Epidermal melanocyte (primary cell): ENCODE data around the gene TMEM184B.

Source experiments
- DNase-seq: peaks from one replicate; pipeline ENCODE4 v3.0.0; 2011; ENCODE audit warnings: low spot score; ENCODE audit not compliant: insufficient read length

The TMEM184B gene

DNA sequence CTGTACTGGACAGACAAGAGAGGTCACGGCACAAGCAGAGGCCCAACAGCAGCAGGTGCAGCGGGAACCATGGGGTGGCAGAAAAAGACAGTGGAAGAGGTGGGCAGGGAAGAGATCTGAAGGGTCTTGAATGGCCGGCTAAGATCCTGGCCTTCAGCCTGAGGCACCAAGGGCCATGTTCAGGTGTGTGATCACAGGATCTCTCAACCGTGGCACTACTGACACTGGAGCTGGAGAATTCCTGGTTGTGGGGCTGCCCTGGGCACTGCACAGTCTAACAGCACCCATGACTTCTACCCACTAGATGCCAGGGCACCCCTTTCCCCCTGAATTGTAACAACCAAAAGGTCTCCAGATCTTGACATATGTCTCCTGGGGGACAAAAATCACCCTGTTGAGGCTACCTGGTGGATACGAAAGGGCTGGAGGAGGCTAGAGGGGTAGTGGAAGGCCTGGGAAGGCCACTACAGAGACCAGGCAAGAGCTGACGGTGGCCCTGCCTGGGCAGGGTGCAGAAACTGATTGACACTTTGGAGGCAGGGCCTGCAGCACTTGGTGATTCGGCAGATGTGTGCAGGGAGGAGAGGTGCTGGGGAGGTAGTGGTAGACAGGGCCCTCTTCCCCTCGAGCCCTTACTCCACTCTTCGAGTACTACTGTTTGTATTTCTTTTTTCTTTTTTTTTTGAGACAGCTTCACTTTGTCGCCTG lies 36.1 kb upstream of the TMEM184B start:
- no peak for DNase-seq

DNA sequence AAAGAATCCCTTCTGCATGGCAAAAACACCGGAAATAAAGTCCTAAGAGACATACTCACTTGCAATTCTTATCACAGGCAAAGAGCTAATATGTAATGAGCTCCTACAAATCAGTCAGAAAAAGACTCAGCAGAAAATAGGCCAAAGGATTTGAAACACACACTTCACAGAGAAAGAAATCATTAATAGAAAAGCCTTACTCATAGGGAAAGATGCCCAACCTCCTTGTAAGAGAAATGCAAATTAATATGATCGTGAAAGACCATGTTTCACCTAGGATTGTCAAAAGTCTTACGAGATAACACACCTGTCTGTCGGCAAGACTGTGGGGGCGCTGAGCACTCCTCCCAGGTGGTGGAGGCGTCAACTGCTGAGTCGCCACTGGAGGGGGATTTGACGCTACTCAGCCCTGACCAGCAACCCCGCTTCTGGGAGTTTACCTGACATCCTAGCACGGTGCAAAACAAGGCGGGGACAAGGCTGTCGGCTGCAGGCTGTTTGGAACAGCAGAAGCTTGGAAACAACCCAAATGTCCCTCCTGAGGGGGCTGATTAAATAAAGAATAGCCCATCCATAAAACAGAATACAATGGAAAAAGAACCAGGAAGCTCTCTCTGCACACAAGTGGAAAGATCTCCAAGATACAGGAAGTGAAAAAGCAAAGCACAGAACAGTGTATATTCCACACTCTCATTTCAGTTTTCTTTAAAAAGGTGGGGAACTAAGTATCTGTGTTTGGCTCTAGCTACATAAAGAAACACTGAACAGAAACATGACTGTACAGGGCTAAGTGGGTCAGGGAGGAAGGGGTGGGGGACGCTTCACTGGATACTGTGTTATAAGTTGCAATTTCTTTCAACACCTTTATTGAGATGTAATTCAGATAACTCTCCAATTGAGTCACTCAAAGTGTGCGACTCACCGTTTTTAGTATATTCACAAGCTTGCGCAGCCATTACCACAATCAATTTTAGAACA lies 33.0 kb upstream of the TMEM184B start:
- no peak for DNase-seq

DNA sequence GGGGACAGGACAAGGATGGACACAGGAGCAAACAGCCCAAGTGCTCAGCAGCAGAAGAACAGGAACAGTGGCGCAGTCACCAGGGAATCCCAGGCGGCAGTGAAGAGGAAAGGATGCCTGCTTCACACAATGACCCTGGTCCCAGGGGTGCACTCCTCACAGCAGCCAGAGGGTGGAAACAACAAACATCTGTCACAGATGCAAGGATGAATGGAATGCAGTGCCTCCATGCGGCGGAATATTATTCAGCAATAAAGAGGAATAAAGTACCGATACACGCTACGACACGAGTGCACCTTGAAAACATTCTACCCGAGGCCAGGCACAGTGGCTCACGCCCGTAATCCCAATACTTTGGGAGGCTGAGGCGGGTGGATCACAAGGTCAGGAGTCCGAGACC lies 31.7 kb upstream of the TMEM184B start:
- DNase-seq: no peak

DNA sequence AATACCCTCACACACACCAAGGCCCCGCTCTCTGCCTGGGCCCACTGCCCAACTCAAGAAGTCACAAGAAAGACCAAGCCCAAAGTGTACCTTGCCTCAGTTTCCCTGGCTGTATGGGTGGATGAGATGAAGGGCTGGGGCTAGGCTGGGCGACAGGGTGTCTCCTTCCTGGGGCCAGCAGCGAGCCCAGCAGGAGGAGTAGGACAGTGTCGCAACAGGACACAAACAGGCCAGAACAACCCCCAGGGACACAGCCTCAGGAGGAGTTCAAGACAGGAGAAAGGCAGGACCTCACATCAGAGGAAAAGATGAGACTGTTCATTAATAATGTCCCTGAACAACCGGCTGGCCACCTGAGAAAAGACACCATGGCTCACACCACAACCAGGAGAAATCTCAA lies 31.2 kb upstream of the TMEM184B start:
- DNase-seq: no peak

DNA sequence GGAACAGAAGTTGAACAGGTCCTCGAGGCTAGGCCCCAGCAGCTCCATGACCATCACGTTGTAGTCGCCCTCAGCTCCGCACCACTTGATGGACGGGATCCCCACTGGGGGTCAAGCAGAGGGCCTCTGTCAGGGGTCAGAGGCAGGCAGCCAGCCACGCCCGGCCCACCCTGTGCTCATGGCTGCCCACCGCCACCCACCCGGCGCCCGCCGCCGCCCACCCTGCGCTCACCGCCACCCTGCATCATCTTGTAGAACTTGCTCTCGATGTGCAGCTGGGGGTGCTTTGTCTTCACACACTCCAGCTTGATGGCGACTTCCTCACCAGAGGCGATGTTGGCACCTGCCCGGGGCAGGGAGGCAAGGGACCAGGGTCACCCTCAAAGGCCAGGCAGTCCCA lies 30.1 kb upstream of the TMEM184B start:
- no peak for DNase-seq

DNA sequence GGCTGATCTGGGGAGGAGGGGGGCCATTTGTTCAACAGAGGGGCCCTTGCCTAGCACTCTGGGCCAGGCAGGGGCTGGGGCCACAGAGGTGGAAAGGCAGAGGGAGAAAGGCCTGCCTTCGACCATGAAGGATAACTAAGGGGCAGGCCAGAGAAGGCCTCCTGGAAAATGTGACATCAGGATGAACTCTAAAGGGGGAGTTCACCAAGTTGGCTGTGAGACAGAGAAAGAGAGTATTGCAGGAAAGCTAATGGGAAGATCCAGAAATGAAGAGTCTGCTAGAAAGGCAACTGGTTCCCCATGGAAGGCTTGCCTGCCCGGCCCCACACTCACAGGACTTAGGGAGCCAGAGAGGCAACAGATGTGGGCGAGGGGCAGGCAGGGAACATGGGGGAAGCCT lies 28.1 kb upstream of the TMEM184B start:
- DNase-seq: no peak

DNA sequence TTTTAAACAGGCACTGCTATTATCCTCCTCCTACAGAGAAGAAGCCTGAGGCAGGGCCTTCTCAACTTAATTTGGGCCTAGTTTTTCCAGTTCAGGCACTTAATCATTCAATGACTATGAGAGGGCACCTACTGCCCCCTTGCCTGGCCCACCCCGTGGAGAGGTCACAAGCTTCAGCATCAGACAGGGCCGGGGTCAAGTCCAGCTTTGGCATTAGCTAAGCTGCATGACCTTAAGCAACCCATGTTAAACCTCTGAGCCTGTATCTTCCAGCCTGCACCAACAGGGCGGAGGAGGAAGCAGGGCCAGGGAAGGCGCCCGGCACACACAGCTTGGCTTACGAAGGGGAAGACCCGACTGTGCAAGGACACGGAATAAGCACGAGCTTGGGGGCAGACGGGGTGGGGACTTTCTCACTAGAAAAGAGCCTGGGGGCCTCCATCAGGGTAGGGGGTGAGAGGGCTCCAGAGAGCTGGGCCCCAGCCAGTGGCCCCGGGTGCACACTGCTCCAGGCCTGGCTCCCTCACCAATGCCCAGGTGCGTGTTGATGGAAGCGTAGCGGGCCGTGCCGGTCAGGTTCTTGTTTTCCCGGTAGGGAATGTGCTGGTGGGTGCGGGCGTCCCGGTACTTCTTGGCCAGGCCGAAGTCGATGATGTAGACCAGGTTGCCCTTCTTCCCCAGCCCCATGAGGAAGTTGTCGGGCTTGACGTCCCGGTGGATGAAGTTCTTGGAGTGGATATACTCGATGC lies 27.6 kb upstream of the TMEM184B start:
- DNase-seq: no peak

DNA sequence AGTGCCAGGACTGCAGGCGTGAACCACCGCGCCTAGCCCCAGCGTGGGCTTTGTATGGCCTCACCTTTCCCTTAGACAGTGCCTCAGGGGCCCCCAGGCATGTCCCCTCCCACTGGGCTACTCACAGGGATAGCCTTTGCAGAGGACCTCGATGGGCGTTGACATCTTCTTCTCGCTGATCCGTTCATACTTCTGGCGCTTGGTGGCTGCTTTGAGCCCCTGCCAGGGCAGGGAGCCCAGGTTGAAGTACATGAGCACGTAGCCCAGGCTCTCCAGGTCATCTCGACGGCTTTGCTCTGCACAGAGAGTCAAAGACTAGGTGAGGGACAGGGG lies 26.9 kb upstream of the TMEM184B start:
- DNase-seq: no peak

DNA sequence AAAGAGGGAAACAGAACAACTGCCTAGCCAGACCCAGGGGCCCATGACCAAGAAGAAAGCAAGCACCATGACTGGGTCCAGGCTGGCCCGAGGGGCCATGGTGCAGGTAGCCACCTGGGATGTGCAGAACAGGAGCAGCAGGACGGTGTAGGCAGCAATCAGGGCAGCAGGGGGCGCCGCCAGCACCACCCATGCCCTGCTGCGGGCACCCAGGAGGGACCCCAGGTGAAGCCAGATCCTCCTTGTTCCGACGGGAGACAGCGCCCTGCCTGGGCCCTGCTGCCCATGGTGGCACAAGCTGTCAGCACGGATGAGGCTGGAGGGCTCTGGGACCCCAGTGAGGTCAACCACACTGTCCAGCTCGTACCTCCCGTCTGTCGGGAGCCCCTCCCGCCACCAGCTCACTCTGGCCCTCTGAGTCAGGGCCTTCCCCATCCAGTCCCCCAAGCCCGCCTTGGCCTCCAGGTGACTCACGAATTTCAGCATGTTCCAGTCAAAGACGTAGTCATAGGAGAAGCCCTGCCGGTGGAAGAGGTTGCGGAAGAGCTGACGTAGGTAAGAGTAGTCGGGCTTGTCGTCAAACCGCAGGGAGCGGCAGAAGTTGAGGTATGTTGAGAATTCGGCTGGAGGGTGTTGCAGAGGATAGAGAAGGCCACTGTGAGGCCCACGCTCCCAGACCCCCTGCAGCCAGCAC lies 25.6 kb upstream of the TMEM184B start:
- no peak for DNase-seq

DNA sequence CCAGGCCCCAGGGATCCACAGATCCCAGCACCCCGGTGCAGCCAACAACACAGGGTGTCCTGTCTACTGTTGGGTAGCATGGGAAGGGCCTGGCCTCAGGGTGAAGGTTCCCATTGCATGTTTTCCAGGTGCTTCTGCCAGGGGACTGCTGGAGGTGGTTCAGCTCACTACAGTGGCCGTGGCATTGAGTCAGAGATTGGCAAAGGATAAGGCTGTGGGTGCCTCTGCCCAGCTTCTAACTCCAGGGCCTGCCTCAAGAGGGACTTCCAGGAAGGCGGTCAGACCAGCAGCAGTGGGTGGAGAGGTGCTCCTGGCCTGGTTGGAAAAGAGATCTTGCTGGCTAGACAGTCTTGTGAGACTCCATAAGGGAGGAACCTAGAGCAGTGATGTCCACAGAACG lies 23.6 kb upstream of the TMEM184B start:
- DNase-seq: no peak

DNA sequence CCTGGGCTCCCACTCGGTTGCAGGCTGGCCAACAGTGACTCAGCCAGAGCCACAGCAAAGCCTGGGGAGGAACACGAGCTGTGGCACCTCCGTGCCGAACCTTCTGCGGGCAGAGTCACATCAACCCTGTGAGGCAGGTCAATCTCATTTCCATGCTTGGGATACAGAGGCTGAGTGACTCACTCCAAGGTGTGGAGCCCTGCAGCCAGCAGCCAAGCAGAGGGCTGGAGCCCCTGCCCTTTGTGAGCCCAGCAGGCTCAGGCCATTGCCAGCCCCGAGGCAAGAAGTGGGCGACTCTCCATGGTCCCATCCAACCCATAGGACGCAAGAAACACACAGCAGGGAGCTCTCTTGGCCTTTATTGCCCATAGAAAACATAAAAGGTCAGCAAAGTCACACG lies 23.1 kb upstream of the TMEM184B start:
- DNase-seq: no peak

DNA sequence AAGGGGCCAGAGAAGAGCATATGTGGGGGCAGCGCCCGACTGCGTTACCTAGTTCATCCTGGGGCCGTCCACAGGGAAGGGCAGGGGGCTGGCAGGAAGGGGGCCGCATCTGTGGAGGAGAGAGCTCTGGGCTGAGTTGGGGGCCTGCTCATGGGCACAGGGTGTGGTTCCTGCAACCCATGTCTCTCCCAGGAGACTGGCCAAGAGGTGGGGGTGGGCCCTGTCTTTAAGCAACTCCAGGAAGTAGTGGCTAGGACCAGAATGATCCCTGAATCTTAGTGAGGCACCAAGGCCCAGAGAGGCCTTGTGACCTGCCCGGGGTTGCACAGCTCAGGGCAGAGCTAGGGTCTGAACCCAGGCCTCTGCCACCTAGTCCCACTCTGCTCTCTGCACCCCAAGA lies 22.5 kb upstream of the TMEM184B start:
- DNase-seq: no peak

DNA sequence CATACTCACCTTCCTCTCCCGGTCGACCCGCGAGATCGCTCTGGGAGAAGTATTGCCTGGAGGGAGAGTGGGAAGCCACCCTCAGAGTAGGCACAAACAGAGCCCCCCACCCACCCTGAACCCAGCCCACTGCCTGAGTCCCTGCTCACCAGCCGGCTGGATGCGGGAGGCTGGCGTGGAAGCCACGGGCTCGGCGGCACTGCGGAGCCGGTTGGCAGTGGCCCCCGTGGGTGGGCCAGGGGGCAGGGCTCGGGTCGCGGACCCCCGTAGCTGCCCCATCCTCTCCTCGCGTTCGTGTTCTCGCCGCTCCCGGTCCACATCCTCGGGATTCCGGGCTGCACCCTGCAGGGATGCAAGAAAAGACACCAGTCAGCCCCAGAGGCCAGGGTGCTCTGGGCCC lies 21.4 kb upstream of the TMEM184B start:
- no peak for DNase-seq

DNA sequence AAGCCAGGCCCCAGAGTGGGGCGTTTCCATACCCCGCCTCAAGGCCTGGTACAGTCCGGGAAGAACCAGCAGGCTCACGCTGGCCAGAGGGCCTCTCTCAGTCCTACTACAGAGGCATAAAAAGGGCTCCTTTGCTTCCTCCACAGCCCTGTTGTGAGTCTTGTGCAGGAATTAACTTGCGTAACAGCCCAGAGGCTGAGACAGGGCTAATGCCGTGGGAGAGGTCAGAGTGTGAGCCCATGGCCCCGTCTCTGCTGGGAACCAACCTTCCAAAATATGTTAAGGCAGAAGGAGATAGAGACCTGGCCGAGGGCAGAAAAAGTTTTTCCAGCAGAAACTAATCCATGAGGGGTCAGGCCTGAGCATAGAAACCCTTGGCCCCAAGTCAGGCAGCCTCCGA lies 19.9 kb upstream of the TMEM184B start:
- no peak for DNase-seq

DNA sequence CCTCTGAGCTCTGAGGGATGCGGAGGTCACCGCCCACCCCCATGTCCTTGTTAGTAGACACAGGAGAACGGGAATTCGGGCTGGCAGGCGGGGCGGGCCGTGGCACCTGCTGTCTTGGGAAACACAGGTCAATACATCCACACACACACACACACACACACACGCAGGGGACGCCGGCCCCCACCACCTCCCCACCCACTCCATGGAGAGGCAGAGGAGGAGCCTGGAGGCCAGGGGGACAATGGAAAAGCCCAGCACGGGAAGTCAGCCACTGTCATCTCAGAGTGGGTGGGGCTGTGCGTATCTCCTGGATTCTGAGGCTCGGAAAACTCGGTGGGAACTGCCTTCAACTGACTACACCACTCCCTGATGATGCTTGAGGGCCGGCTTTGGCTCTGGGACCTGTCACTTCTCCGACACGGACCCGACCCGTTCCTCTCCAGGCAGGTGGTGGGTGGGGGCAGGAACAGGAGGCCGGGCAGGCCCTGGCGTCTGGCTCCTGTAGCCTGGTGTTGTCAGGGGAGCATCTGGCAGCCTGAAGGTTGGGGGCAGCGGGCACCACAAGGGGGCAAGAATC lies 18.5 kb upstream of the TMEM184B start:
- DNase-seq: no peak

DNA sequence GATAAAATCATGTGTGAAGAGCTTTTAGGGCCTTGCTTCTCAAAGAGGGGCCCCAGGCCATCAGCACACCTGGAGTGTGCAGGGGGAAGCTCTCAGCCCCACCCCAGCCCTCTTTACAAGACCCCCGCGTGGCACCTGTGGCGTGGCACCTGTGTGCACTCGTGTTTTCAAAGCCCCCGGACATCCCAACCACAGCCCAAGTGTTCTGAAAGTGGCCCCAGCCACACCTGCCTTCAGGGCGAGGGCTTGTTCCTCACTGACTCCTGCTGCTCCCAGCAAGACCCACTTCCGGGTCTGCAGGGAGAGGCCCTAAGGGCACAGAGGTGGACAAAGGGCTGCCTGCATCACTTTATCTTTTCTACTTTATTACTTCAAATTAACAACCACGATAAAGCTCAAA lies 17.5 kb upstream of the TMEM184B start:
- no peak for DNase-seq

DNA sequence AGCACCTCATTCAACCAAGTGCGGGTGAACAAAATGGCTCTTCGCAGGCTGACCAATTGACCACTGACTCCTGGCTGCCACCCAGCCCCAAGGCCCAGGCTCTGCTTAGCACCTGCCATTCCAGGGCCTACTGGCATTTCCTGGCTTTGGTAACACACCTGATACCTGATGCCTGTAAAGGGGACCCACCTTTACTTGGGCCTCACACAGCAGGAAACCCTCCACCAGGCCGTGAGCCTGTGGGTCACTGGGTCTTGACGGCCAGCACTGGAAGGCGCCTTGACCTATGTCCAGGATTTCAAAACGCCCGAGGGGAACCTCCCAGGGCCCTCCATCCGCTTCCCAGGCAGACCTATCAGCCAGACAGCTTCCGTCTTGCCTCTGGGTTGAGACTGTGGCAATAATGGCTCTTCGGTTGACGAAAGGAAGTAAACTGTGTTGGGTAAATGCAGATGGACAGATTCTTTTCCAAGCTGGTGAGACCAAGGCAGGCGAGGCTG lies 16.8 kb upstream of the TMEM184B start:
- no peak for DNase-seq

DNA sequence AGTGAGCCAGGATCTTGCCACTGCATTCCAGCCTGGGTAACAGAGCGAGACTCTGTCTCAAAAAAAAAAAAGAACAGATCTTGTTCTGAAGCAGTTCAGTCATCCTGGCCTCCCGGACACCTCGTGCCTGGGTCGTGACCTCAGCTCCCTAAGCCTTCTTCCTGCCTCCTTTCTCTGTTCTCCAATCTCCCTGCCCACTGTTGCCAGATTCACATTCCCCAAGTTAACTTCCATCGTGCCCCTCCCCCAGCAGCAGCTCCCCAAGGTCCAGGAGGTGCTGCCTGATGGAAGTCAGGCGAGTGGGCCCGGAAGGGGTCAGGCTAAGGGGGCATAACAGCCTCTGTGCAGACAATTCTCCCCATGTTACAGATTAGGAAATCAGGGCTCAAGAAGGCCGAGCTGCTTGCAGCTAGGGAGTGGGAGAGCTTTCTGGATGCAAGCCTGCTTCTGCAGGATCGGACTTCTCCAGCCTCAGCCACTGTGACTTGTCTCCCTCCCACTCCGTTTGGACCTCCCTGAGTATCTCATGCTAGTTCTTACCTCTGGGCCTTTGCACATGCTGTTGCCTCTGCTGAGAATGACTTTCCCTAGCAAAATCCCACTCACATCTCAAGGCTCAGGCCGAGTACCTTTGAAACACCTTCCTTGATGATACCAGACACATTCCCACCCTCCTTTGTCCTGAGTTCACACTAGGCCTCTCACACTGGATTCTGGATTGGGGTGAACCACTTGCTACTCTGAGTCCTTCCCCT lies 14.3 kb upstream of the TMEM184B start:
- no peak for DNase-seq

DNA sequence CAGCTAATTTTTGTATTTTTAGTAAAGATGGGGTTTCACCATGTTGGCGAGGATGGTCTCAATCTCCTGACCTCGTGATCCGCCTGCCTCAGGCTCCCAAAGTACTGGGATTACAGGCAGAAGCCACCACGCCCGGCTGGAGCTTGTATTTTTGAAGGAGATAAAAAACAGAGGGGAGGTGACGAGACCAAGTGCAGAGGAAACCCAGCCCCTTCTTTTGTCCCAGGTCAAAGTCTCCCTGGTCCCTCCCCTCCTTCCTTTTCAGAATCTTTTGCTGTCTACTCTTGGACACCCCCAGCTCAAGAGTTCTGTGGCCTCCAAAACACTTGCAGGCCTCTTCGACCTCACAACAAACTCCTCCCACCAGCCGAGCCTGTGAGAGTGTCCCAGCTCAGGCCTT lies 12.2 kb upstream of the TMEM184B start:
- no peak for DNase-seq

DNA sequence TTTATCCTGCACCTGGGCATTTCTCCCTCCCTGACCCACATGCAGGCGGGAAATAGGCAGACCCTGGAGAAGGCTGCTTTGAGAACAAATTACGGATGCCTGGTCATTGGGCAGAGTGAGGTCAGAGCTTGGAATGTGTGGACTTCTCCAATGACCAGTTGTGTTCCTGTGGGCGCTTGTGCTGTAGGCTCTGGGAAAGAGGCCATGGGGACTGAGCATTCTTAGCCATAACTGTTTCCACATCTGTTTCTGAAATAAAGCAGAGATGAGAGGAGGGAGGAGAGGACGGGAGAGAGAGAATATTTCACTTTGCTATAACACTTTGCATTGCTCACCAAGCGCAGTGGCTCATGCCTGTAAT lies 11.2 kb upstream of the TMEM184B start:
- DNase-seq: no peak
